ENCODE measurements around the gene CIAPIN1.

The CIAPIN1 gene

GRCh38 chr16:57381791-57382534 lies 65.2 kb downstream of the CIAPIN1 start:
- DNase-seq: no peak

GRCh38 chr16:57380671-57381462 lies 66.3 kb downstream of the CIAPIN1 start:
- DNase-seq: no peak

- no peak for DNase-seq
These were observed 67.6 kb downstream of the CIAPIN1 start for GRCh38 chr16:57379579-57379978.
